K562 (cell line): ENCODE results near the gene FBXW9. TPM values are rescaled to one million over a fixed set of nuclear protein-coding genes. Genes with fewer than 3 reads are reported as not detected.

Experiments used
- BRF2 ChIP-seq: IDR thresholded peaks from 3 replicates; pipeline ENCODE4 v1.6.1; 2011; ENCODE audit warnings: borderline replicate concordance, mild to moderate bottlenecking; ENCODE audit not compliant: insufficient read length, insufficient read depth
- CC2D1A ChIP-seq: fragments of 450-650 bp; IDR thresholded peaks from 2 replicates; pipeline ENCODE4 v1.6.1; 2017; ENCODE audit warnings: mild to moderate bottlenecking
- CGGBP1 ChIP-seq: fragments of 250-450 bp; sonication (Bioruptor Pico); IDR thresholded peaks from 2 replicates; pipeline ENCODE4 v1.9.0; 2021; ENCODE audit warnings: mild to moderate bottlenecking
- ETV6 ChIP-seq, 3 experiments: fragments of 150-350 bp in 1 of 3; sonication (generic) in 1 of 3; formaldehyde crosslinking in 1 of 3; IDR thresholded peaks; 2 replicates each; pipeline versions ENCODE4 v1.6.1 to v1.8.0; 2014 to 2022; ENCODE audit warnings: borderline replicate concordance in 2 of 3, low read depth in 2 of 3, antibody characterized with exemption in 1 of 3, low read length in 1 of 3, mild to moderate bottlenecking in 1 of 3, missing genetic modification reagents in 1 of 3
- HLTF ChIP-seq: fragments of 450-650 bp; IDR thresholded peaks from 2 replicates; pipeline ENCODE4 v1.6.1; 2016
- JUN ChIP-seq, 2 experiments: sonication (generic) in 1 of 2; formaldehyde crosslinking in 1 of 2; IDR thresholded peaks; 2 replicates each; pipeline versions ENCODE4 v1.6.1 to v1.8.0; 2012 to 2022; ENCODE audit warnings: borderline replicate concordance in 2 of 2, mild to moderate bottlenecking in 2 of 2, improper control_type of control experiment in 1 of 2, low read depth in 1 of 2, low read length in 1 of 2, missing genetic modification reagents in 1 of 2
- MEF2D ChIP-seq: conservative IDR thresholded peaks from 2 replicates; pipeline ENCODE4 v1.6.1; 2016; ENCODE audit warnings: low read depth, missing genetic modification characterization, missing compliant biosample characterization
- PHF21A ChIP-seq: fragments of 450-650 bp; IDR thresholded peaks from 2 replicates; pipeline ENCODE4 v1.6.1; 2017; ENCODE audit warnings: low read depth, borderline replicate concordance
- RERE ChIP-seq: sonication (generic); formaldehyde crosslinking; IDR thresholded peaks from 2 replicates; pipeline ENCODE4 v1.8.0; 2023; ENCODE audit warnings: missing genetic modification reagents, mild to moderate bottlenecking, borderline replicate concordance
- TFAP4 ChIP-seq: sonication (generic); formaldehyde crosslinking; IDR thresholded peaks from 2 replicates; pipeline ENCODE4 v1.8.0; 2022; ENCODE audit warnings: missing genetic modification reagents, mild to moderate bottlenecking, moderate library complexity, borderline replicate concordance
- XRCC5 ChIP-seq: fragments of 200-400 bp; formaldehyde crosslinking; IDR thresholded peaks from 2 replicates; pipeline ENCODE4 v1.6.1; 2017; ENCODE audit warnings: low read depth, mild to moderate bottlenecking, low read length
- ZFPM2 ChIP-seq: fragments of 250-450 bp; sonication (Bioruptor Pico); IDR thresholded peaks from 2 replicates; pipeline ENCODE4 v1.5.1; 2022; ENCODE audit warnings: mild to moderate bottlenecking
- ZNF280B ChIP-seq: fragments of 250-450 bp; sonication (Bioruptor Pico); IDR thresholded peaks from 2 replicates; pipeline ENCODE4 v1.5.1; 2021; ENCODE audit warnings: mild to moderate bottlenecking
- ZNF511 ChIP-seq: sonication (generic); formaldehyde crosslinking; IDR thresholded peaks from 2 replicates; pipeline ENCODE4 v1.8.0; 2022; ENCODE audit warnings: mild to moderate bottlenecking, missing genetic modification reagents
- polyA plus RNA-seq, 8 experiments: library from polyadenylated mRNA; depleted of rRNA in 4 of 8; stranded (reverse) in 5 of 8; unstranded in 3 of 8; fragments of >200 nt; fragmentation: Nextera tagmentation in 2 of 8; fragmentation: Illumina TruSeq in 1 of 8; extraction: Ambion mirVana in 2 of 8; extraction: Trizol in 1 of 8; gene quantifications; 2 replicates each; pipeline versions ENCODE4 v1.2.1 to v1.2.3, GENCODE V29; 2011 to 2014; ENCODE audit warnings: inconsistent platforms in 1 of 8, missing spikeins in 1 of 8
- total RNA-seq, 7 experiments: library from RNA; depleted of rRNA in 6 of 7; stranded (reverse); fragments of >200 nt in 6 of 7; fragmentation: Illumina TruSeq in 2 of 7; extraction: Trizol in 2 of 7; gene quantifications; 2 replicates each; pipeline versions ENCODE4 v1.2.1 to v1.2.3, GENCODE V29; 2011 to 2021; ENCODE audit warnings: low replicate concordance in 1 of 7

Gene FBXW9
- total and polyA plus RNA-seq, 9 of the 15 experiments (the other 6 are each of a cell fraction or from before 2014, with no cell fraction given): 0.23 to 21.7 (median 6.2) TPM

GRCh38 chr19:12669270-12670158, 26.9 kb downstream of the FBXW9 start (continued):
- no peak for TF ChIP-seq ZNF280B (CRISPR knock-in tag)
- TF ChIP-seq ETV6 (IDR thresholded peaks at IDR 0.05; ENCODE audit: borderline replicate concordance in 1 of 2, low read depth in 2 of 2, low read length in 1 of 2): no peak
- TF ChIP-seq ETV6 (CRISPR knock-in tag; IDR thresholded peaks at IDR 0.05; ENCODE audit: borderline replicate concordance): no peak
- TF ChIP-seq ZFPM2 (CRISPR knock-in tag): 0 out of 2 replicates have a peak, but pooled peaks have one; percentile 12
- 0 out of 2 replicates have a peak, but pooled peaks have one; percentile 54 for TF ChIP-seq MEF2D (tag)
- TF ChIP-seq BRF2: no peak
- TF ChIP-seq CGGBP1 (CRISPR knock-in tag): no peak
- peak; percentile 14; the same call in 1 of the 2 replicates for TF ChIP-seq JUN (IDR thresholded peaks at IDR 0.05; ENCODE audit: borderline replicate concordance, low read depth, low read length)
- no peak for TF ChIP-seq JUN (CRISPR knock-in tag; IDR thresholded peaks at IDR 0.05; ENCODE audit: borderline replicate concordance)
- peak; percentile 48; the same call in 1 of the 2 replicates for TF ChIP-seq CC2D1A
- TF ChIP-seq HLTF: no peak
- peak; percentile 96 for TF ChIP-seq XRCC5
- TF ChIP-seq PHF21A: no peak
- no peak; the same call in none of the 2 replicates for TF ChIP-seq TFAP4 (CRISPR knock-in tag)
- TF ChIP-seq ZNF511 (CRISPR knock-in tag): peak; percentile 0; the same call in 1 of the 2 replicates
- no peak for TF ChIP-seq RERE (CRISPR knock-in tag)
